HAP-1 (cell line): ENCODE data around the gene MYH3.

Source experiments
- DNase-seq, 2 experiments: peaks; one replicate each; pipeline ENCODE4 v3.0.0-alpha.2; 2016 to 2020; ENCODE audit warnings: low spot score in 2 of 2
- H3K27me3 ChIP-seq: fragments of 250-450 bp; sonication (Bioruptor Pico); 2 replicates; pipeline ENCODE4 v1.5.1; 2020; ENCODE audit warnings: low read depth, mild to moderate bottlenecking, moderate library complexity
- H3K36me3 ChIP-seq: fragments of 250-450 bp; sonication (Bioruptor Pico); replicated peaks from 2 replicates; pipeline ENCODE4 v1.5.1; 2020; ENCODE audit warnings: mild to moderate bottlenecking
- H3K4me1 ChIP-seq: fragments of 250-450 bp; sonication (Bioruptor Pico); 2 replicates; pipeline ENCODE4 v1.5.1; 2020; ENCODE audit warnings: mild to moderate bottlenecking
- H3K4me3 ChIP-seq: fragments of 250-450 bp; sonication (Bioruptor Pico); 2 replicates; pipeline ENCODE4 v1.5.1; 2020; ENCODE audit warnings: mild to moderate bottlenecking, moderate library complexity
- H3K9me3 ChIP-seq: fragments of 250-450 bp; sonication (Bioruptor Pico); 2 replicates; pipeline ENCODE4 v1.5.1; 2020; ENCODE audit warnings: mild to moderate bottlenecking, moderate library complexity
- in situ Hi-C: fragments of 300-500 bp; cut with MboI; formaldehyde crosslinking; loops from 3 replicates; pipeline ENCODE4 v1.14.3; 2020; ENCODE audit warnings: low sequenced_read_pairs, inconsistent platforms, mixed read lengths

MYH3 gene

GRCh38 chr17:10616502-10617119, 40.5 kb downstream of the MYH3 start:
- Histone ChIP-seq H3K4me1 (no peaks in the 10 kb centered on the region), H3K27me3 (no peaks in the 10 kb centered on the region), H3K36me3 (no peaks in the 10 kb centered on the region), H3K9me3 (no peaks in the 10 kb centered on the region), H3K4me3 (no peak overlapping the region)
- in situ Hi-C loops = loop anchor here (10.0 kb wide), 2 partner anchors 292 to 702 kb away; no protein-coding TSS in a partner anchor
- DNase-seq = peak; percentile 71 to 91

GRCh38 chr17:10614536-10615155, 42.5 kb downstream of the MYH3 start:
- H3K9me3 ChIP-seq = no peaks in the 10 kb centered on the region
- peak; percentile 12 to 67 for DNase-seq
- in situ Hi-C loops = loop anchor here (10.0 kb wide), 2 partner anchors 290 to 700 kb away; no protein-coding TSS in a partner anchor
- no peak overlapping the region for H3K4me3 ChIP-seq
- H3K36me3 ChIP-seq = no peaks in the 10 kb centered on the region
- no peaks in the 10 kb centered on the region for H3K4me1 ChIP-seq
- no peaks in the 10 kb centered on the region for H3K27me3 ChIP-seq

GRCh38 chr17:10613775-10614513, 43.2 kb downstream of the MYH3 start:
- H3K4me1 ChIP-seq = no peaks in the 10 kb centered on the region
- DNase-seq = no peak
- no peak overlapping the region for H3K4me3 ChIP-seq
- no peaks in the 10 kb centered on the region for H3K36me3 ChIP-seq
- no peaks in the 10 kb centered on the region for H3K27me3 ChIP-seq
- in situ Hi-C loops = loop anchor here (10.0 kb wide), 2 partner anchors 289 to 699 kb away; no protein-coding TSS in a partner anchor
- no peaks in the 10 kb centered on the region for H3K9me3 ChIP-seq

GRCh38 chr17:10612957-10613744, 44.0 kb downstream of the MYH3 start:
- no peak for DNase-seq
- H3K4me3 ChIP-seq = no peak overlapping the region
- no peaks in the 10 kb centered on the region for H3K4me1 ChIP-seq
- no peaks in the 10 kb centered on the region for H3K36me3 ChIP-seq
- in situ Hi-C loops = loop anchor here (10.0 kb wide), 2 partner anchors 288 to 698 kb away; no protein-coding TSS in a partner anchor
- no peaks in the 10 kb centered on the region for H3K27me3 ChIP-seq
- no peaks in the 10 kb centered on the region for H3K9me3 ChIP-seq

GRCh38 chr17:10610884-10611283, 46.2 kb downstream of the MYH3 start:
- Histone ChIP-seq H3K36me3 (no peaks in the 10 kb centered on the region), H3K4me1 (no peaks in the 10 kb centered on the region), H3K9me3 (no peaks in the 10 kb centered on the region), H3K4me3 (no peak overlapping the region), H3K27me3 (no peaks in the 10 kb centered on the region)
- DNase-seq = no peak
- in situ Hi-C loops = loop anchor here (10.0 kb wide), 2 partner anchors 286 to 696 kb away; no protein-coding TSS in a partner anchor

- Histone ChIP-seq H3K36me3 (no peaks in the 10 kb centered on the region), H3K27me3 (no peaks in the 10 kb centered on the region), H3K4me1 (no peaks in the 10 kb centered on the region), H3K9me3 (no peaks in the 10 kb centered on the region), H3K4me3 (no peak overlapping the region)
- in situ Hi-C loops = no loop called here
- no peak for DNase-seq
These were observed 48.9 kb downstream of the MYH3 start for GRCh38 chr17:10608244-10608643.

GRCh38 chr17:10606110-10606509, 51.0 kb downstream of the MYH3 start:
- no peaks in the 10 kb centered on the region for H3K4me1 ChIP-seq
- no peak for DNase-seq
- no peaks in the 10 kb centered on the region for H3K36me3 ChIP-seq
- no peaks in the 10 kb centered on the region for H3K27me3 ChIP-seq
- in situ Hi-C loops = no loop called here
- no peaks in the 10 kb centered on the region for H3K9me3 ChIP-seq
- H3K4me3 ChIP-seq = no peak overlapping the region

GRCh38 chr17:10605221-10605783, 51.8 kb downstream of the MYH3 start:
- no peaks in the 10 kb centered on the region for H3K9me3 ChIP-seq
- H3K4me1 ChIP-seq = no peaks in the 10 kb centered on the region
- in situ Hi-C loops = no loop called here
- no peak for DNase-seq
- H3K36me3 ChIP-seq = no peaks in the 10 kb centered on the region
- H3K27me3 ChIP-seq = no peaks in the 10 kb centered on the region
- no peak overlapping the region for H3K4me3 ChIP-seq

GRCh38 chr17:10604521-10604920, 52.6 kb downstream of the MYH3 start:
- H3K4me3 ChIP-seq = no peak overlapping the region
- H3K36me3 ChIP-seq = no peaks in the 10 kb centered on the region
- no peaks in the 10 kb centered on the region for H3K9me3 ChIP-seq
- H3K27me3 ChIP-seq = no peaks in the 10 kb centered on the region
- in situ Hi-C loops = no loop called here
- no peaks in the 10 kb centered on the region for H3K4me1 ChIP-seq
- DNase-seq = no peak

- in situ Hi-C loops = no loop called here
- DNase-seq = no peak
- Histone ChIP-seq H3K9me3 (no peaks in the 10 kb centered on the region), H3K4me3 (no peak overlapping the region), H3K27me3 (no peaks in the 10 kb centered on the region), H3K36me3 (no peaks in the 10 kb centered on the region), H3K4me1 (no peaks in the 10 kb centered on the region)
These were observed 53.2 kb downstream of the MYH3 start for GRCh38 chr17:10603931-10604330.

GRCh38 chr17:10600571-10600970, 56.5 kb downstream of the MYH3 start:
- in situ Hi-C loops = no loop called here

GRCh38 chr17:10598621-10599020, 58.5 kb downstream of the MYH3 start:
- no peak for DNase-seq
- Histone ChIP-seq H3K4me3 (no peak overlapping the region), H3K4me1 (no peaks in the 10 kb centered on the region), H3K36me3 (no peaks in the 10 kb centered on the region), H3K9me3 (no peaks in the 10 kb centered on the region), H3K27me3 (no peaks in the 10 kb centered on the region)
- in situ Hi-C loops = no loop called here

More at GRCh38 chr17:10600571-10600970, 56.5 kb downstream of the MYH3 start:
- DNase-seq = no peak
- no peaks in the 10 kb centered on the region for H3K4me1 ChIP-seq
- H3K4me3 ChIP-seq = no peak overlapping the region
- H3K36me3 ChIP-seq = no peaks in the 10 kb centered on the region
- no peaks in the 10 kb centered on the region for H3K27me3 ChIP-seq
- no peaks in the 10 kb centered on the region for H3K9me3 ChIP-seq

GRCh38 chr17:10589553-10590145, 67.5 kb downstream of the MYH3 start:
- Histone ChIP-seq H3K4me1 (no peaks in the 10 kb centered on the region), H3K4me3 (no peak overlapping the region), H3K36me3 (no peaks in the 10 kb centered on the region), H3K27me3 (no peaks in the 10 kb centered on the region), H3K9me3 (no peaks in the 10 kb centered on the region)
- in situ Hi-C loops = no loop called here
- no peak for DNase-seq
